GM12874 (cell line): ENCODE results near the gene TTYH3.

ENCODE experiments used
- CTCF ChIP-seq: IDR thresholded peaks from 2 replicates; pipeline ENCODE4 v1.5.1; 2011; ENCODE audit warnings: low read depth, mild to moderate bottlenecking, control low read depth, low read length, moderate library complexity; ENCODE audit not compliant: insufficient read depth

TTYH3 gene

GRCh38 chr7:2646680-2647571 is 15.1 kb downstream of the TTYH3 start:
- TF ChIP-seq CTCF, result no peak

- TF ChIP-seq CTCF, result no peak
Measured at GRCh38 chr7:2647594-2648172, 15.9 kb downstream of the TTYH3 start.

- TF ChIP-seq CTCF, result no peak
Measured at GRCh38 chr7:2649139-2649838, 17.5 kb downstream of the TTYH3 start.

GRCh38 chr7:2649991-2650390 is 18.2 kb downstream of the TTYH3 start:
- TF ChIP-seq CTCF, result no peak

GRCh38 chr7:2650451-2650850 is 18.7 kb downstream of the TTYH3 start:
- no peak for TF ChIP-seq CTCF

- no peak for TF ChIP-seq CTCF
Measured at GRCh38 chr7:2651336-2651735, 19.6 kb downstream of the TTYH3 start.
